ENCODE results near the gene PRKAR1B. TPM values are rescaled to one million over a fixed set of nuclear protein-coding genes. Genes with fewer than 3 reads are reported as not detected.

PRKAR1B gene
- total RNA-seq, 1 experiment from 2014 or later, result 9.6 TPM

DNA sequence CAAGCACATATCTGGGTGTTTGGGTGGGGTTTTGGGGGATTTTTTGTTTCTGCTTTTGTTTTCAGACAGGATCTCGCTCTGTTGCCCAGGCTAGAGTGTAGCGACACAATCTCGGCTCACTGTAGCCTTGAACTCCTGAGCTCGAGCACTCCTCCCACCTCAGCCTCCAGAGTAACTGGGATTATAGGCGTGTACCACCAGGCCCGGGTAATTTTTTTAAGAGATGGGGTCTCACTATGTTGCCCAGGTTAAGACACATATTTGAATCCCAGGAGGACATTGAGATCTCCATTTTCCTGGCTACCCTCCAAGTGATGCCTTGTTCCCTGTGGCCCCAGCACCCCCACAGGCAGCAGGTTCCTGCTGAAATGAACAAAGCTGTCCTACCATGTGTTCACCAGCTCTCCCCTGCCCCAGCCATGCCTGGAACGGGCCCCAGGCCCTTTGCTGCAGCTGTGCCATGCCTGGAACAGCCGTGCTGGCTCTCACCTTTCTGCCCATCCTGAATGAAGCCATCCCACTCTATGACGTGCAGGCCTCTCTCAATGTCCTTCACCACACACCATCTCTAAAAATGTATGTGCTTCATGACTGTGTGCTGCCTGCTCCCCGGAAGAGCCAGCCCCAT is 55.6 kb downstream of the PRKAR1B start:
- no peaks in the 10 kb centered on the region for H3K4me1 ChIP-seq (ENCODE audit: low read length)
- H3K27me3 ChIP-seq (ENCODE audit: low read length), result no peaks in the 10 kb centered on the region
- no peak overlapping the region for H3K9ac ChIP-seq (ENCODE audit: low read length)
- no peak overlapping the region for H3K4me3 ChIP-seq (ENCODE audit: low read length)
- no peak overlapping the region for H2AFZ ChIP-seq (ENCODE audit: low read length)
- DNase-seq, result no peak
- H3K36me3 ChIP-seq (ENCODE audit: insufficient read depth, low read length), result peaks cover 12% of the 10 kb centered on the region
- H3K9me3 ChIP-seq (ENCODE audit: low read length), result no peaks in the 10 kb centered on the region
- H3K4me2 ChIP-seq (ENCODE audit: low read depth, low read length, poor library complexity, severe bottlenecking), result no peak overlapping the region
- no peak overlapping the region for H3K27ac ChIP-seq (ENCODE audit: low read length)
- H3K9me2 ChIP-seq (replicated peaks; ENCODE audit: insufficient read depth, low read length), result no peaks in the 10 kb centered on the region
- no peaks in the 10 kb centered on the region for H3K79me2 ChIP-seq (ENCODE audit: low read length)
- no peaks in the 10 kb centered on the region for H4K20me1 ChIP-seq (ENCODE audit: insufficient read depth, low read depth, low read length)

GRCh38 chr7:670501-671390 is 56.3 kb downstream of the PRKAR1B start:
- no peaks in the 10 kb centered on the region for H4K20me1 ChIP-seq (ENCODE audit: insufficient read depth, low read depth, low read length)
- no peak overlapping the region for H2AFZ ChIP-seq (ENCODE audit: low read length)
- no peaks in the 10 kb centered on the region for H3K4me1 ChIP-seq (ENCODE audit: low read length)
- peaks cover 6% of the 10 kb centered on the region; the same call in 1 of the 2 replicates for H3K36me3 ChIP-seq (ENCODE audit: insufficient read depth, low read length)
- no peak overlapping the region for H3K9ac ChIP-seq (ENCODE audit: low read length)
- no peak overlapping the region for H3K27ac ChIP-seq (ENCODE audit: low read length)
- DNase-seq, result no peak
- no peak overlapping the region for H3K4me3 ChIP-seq (ENCODE audit: low read length)
- no peaks in the 10 kb centered on the region for H3K9me3 ChIP-seq (ENCODE audit: low read length)
- no peaks in the 10 kb centered on the region for H3K27me3 ChIP-seq (ENCODE audit: low read length)
- H3K9me2 ChIP-seq (replicated peaks; ENCODE audit: insufficient read depth, low read length), result no peaks in the 10 kb centered on the region
- no peak overlapping the region for H3K4me2 ChIP-seq (ENCODE audit: low read depth, low read length, poor library complexity, severe bottlenecking)
- no peaks in the 10 kb centered on the region for H3K79me2 ChIP-seq (ENCODE audit: low read length)

DNA sequence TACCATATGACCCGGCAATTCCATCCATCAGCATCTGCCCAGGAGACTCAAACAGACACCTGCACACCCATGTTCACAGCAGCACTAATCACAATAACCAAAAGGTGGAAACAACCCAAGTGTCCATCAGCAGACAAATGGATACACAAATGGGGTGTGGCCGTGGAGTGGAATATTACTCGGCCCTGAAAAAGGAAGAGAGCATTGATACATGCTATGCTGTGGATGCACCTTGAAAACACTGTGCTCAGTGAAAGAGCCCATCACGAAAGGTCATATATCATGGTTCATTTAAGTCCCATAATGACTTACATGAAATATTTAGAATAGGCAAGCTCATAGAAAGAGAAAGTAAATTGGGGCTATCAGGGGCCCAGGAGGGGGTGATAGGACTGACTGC is 58.1 kb downstream of the PRKAR1B start:
- Histone ChIP-seq H3K36me3 (ENCODE audit: insufficient read depth, low read length) (no peaks in the 10 kb centered on the region; the same call in 1 of the 2 replicates), H2AFZ (ENCODE audit: low read length) (no peak overlapping the region), H4K20me1 (ENCODE audit: insufficient read depth, low read depth, low read length) (no peaks in the 10 kb centered on the region), H3K4me1 (ENCODE audit: low read length) (no peaks in the 10 kb centered on the region), H3K9ac (ENCODE audit: low read length) (no peak overlapping the region), H3K27ac (ENCODE audit: low read length) (no peak overlapping the region), H3K79me2 (ENCODE audit: low read length) (no peaks in the 10 kb centered on the region), H3K4me3 (ENCODE audit: low read length) (no peak overlapping the region), H3K4me2 (ENCODE audit: low read depth, low read length, poor library complexity, severe bottlenecking) (no peak overlapping the region), H3K9me3 (ENCODE audit: low read length) (no peaks in the 10 kb centered on the region), H3K27me3 (ENCODE audit: low read length) (no peaks in the 10 kb centered on the region), H3K9me2 (replicated peaks; ENCODE audit: insufficient read depth, low read length) (no peaks in the 10 kb centered on the region)
- DNase-seq, result no peak

- no peak overlapping the region for H3K9ac ChIP-seq (ENCODE audit: low read length)
- H3K27me3 ChIP-seq (ENCODE audit: low read length), result no peaks in the 10 kb centered on the region
- no peaks in the 10 kb centered on the region for H3K9me3 ChIP-seq (ENCODE audit: low read length)
- H4K20me1 ChIP-seq (ENCODE audit: insufficient read depth, low read depth, low read length), result no peaks in the 10 kb centered on the region
- no peak overlapping the region for H3K4me3 ChIP-seq (ENCODE audit: low read length)
- H3K9me2 ChIP-seq (replicated peaks; ENCODE audit: insufficient read depth, low read length), result no peaks in the 10 kb centered on the region
- DNase-seq, result no peak
- no peak overlapping the region for H3K4me2 ChIP-seq (ENCODE audit: low read depth, low read length, poor library complexity, severe bottlenecking)
- no peak overlapping the region for H2AFZ ChIP-seq (ENCODE audit: low read length)
- no peak overlapping the region for H3K27ac ChIP-seq (ENCODE audit: low read length)
- H3K36me3 ChIP-seq (ENCODE audit: insufficient read depth, low read length), result no peaks in the 10 kb centered on the region; the same call in 1 of the 2 replicates
- no peaks in the 10 kb centered on the region for H3K79me2 ChIP-seq (ENCODE audit: low read length)
- H3K4me1 ChIP-seq (ENCODE audit: low read length), result no peaks in the 10 kb centered on the region
These were observed 58.7 kb downstream of the PRKAR1B start for GRCh38 chr7:668139-668931.

DNA sequence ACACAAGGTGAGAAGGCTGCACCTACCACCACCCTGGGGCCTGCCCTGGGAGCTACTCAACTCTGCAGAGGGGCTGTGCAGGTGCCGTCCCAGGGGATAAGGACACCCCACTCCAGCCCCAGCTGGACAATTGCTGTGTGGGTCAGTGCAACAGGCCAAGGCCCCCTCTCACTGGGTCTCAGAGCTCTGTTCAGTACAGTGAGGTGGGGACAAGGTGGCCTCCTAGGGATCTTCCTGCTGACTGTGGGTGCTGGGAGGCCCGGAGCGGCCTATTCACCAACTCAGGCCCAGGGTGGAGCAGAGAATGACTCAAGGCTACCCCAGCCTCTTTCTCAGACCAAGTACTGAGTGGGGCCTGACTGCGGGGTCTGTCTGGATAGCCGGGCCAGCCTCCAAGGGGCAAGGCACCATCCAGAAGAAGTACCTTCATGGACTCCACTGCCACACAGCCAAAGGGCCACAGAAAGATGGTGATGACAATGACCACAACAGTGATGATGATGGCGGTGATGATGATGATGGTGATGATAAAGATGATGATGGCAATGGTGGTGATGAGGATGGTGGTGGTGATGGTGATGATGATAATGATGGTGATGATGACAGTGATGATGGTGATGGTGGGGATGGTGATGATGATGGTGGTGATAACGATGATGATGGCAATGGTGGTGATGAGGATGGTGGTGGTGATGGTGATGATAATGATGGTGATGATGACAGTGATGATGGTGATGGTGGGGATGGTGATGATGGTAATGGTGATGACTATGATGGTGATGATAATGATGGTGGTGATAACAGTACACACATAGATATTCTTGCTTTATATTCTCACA is 60.4 kb downstream of the PRKAR1B start:
- Histone ChIP-seq H2AFZ (ENCODE audit: low read length) (no peak overlapping the region), H3K4me3 (ENCODE audit: low read length) (no peak overlapping the region), H4K20me1 (ENCODE audit: insufficient read depth, low read depth, low read length) (no peaks in the 10 kb centered on the region), H3K9me3 (ENCODE audit: low read length) (no peaks in the 10 kb centered on the region), H3K36me3 (ENCODE audit: insufficient read depth, low read length) (no peaks in the 10 kb centered on the region; the same call in 1 of the 2 replicates), H3K4me2 (ENCODE audit: low read depth, low read length, poor library complexity, severe bottlenecking) (no peak overlapping the region), H3K27ac (ENCODE audit: low read length) (no peak overlapping the region), H3K9me2 (replicated peaks; ENCODE audit: insufficient read depth, low read length) (no peaks in the 10 kb centered on the region), H3K79me2 (ENCODE audit: low read length) (no peaks in the 10 kb centered on the region), H3K4me1 (ENCODE audit: low read length) (no peaks in the 10 kb centered on the region), H3K27me3 (ENCODE audit: low read length) (no peaks in the 10 kb centered on the region), H3K9ac (ENCODE audit: low read length) (no peak overlapping the region)
- no peak for DNase-seq

GRCh38 chr7:665736-666453 is 61.2 kb downstream of the PRKAR1B start:
- H3K4me2 ChIP-seq (ENCODE audit: low read depth, low read length, poor library complexity, severe bottlenecking), result no peak overlapping the region
- no peaks in the 10 kb centered on the region for H3K4me1 ChIP-seq (ENCODE audit: low read length)
- H3K4me3 ChIP-seq (ENCODE audit: low read length), result no peak overlapping the region
- no peak overlapping the region for H3K27ac ChIP-seq (ENCODE audit: low read length)
- no peaks in the 10 kb centered on the region for H4K20me1 ChIP-seq (ENCODE audit: insufficient read depth, low read depth, low read length)
- no peaks in the 10 kb centered on the region for H3K9me2 ChIP-seq (replicated peaks; ENCODE audit: insufficient read depth, low read length)
- DNase-seq, result no peak
- no peak overlapping the region for H2AFZ ChIP-seq (ENCODE audit: low read length)
- H3K27me3 ChIP-seq (ENCODE audit: low read length), result no peaks in the 10 kb centered on the region
- H3K9ac ChIP-seq (ENCODE audit: low read length), result no peak overlapping the region
- no peaks in the 10 kb centered on the region for H3K9me3 ChIP-seq (ENCODE audit: low read length)
- H3K79me2 ChIP-seq (ENCODE audit: low read length), result no peaks in the 10 kb centered on the region
- no peaks in the 10 kb centered on the region; the same call in 1 of the 2 replicates for H3K36me3 ChIP-seq (ENCODE audit: insufficient read depth, low read length)

- H3K4me3 ChIP-seq (ENCODE audit: low read length), result no peak overlapping the region
- H2AFZ ChIP-seq (ENCODE audit: low read length), result no peak overlapping the region
- no peaks in the 10 kb centered on the region for H3K9me2 ChIP-seq (replicated peaks; ENCODE audit: insufficient read depth, low read length)
- no peak overlapping the region for H3K9ac ChIP-seq (ENCODE audit: low read length)
- no peak overlapping the region for H3K4me2 ChIP-seq (ENCODE audit: low read depth, low read length, poor library complexity, severe bottlenecking)
- H3K27me3 ChIP-seq (ENCODE audit: low read length), result no peaks in the 10 kb centered on the region
- no peaks in the 10 kb centered on the region for H4K20me1 ChIP-seq (ENCODE audit: insufficient read depth, low read depth, low read length)
- DNase-seq, result no peak
- H3K9me3 ChIP-seq (ENCODE audit: low read length), result no peaks in the 10 kb centered on the region
- H3K36me3 ChIP-seq (ENCODE audit: insufficient read depth, low read length), result no peaks in the 10 kb centered on the region; the same call in 1 of the 2 replicates
- no peaks in the 10 kb centered on the region for H3K79me2 ChIP-seq (ENCODE audit: low read length)
- H3K4me1 ChIP-seq (ENCODE audit: low read length), result no peaks in the 10 kb centered on the region
- no peak overlapping the region for H3K27ac ChIP-seq (ENCODE audit: low read length)
These were observed 61.9 kb downstream of the PRKAR1B start for GRCh38 chr7:664997-665735.

All from Karpas-422 (cell line).